Measurements from ENCODE around the gene INS. TPM values are rescaled to one million over a fixed set of nuclear protein-coding genes. Genes with fewer than 3 reads are reported as not detected.

Gene INS
- total and polyA plus RNA-seq, 2 of the 8 experiments (the other 6 are each of a cell fraction or from before 2014, with no cell fraction given): not detected

- TF ChIP-seq USF2 (IDR thresholded peaks at IDR 0.05; ENCODE audit: low read length) (no peak), SUZ12 (IDR thresholded peaks at IDR 0.05; ENCODE audit: low read length) (no peak), CBX8 (IDR thresholded peaks at IDR 0.05; ENCODE audit: borderline replicate concordance, low read depth, low read length) (no peak), EZH2 (IDR thresholded peaks at IDR 0.05; ENCODE audit: low read depth, low read length, severe bottlenecking) (no peak)
These were observed 10.6 kb upstream of the INS start, which contains the start of gene TH (continued) for GRCh38 chr11:2171591-2172003.

Data from H1 (cell line).